IPS-11a (cell line): ENCODE measurements around the gene CSKMT.
"Not testable (repeated sequence)": the region's sequence is repeated elsewhere in the genome, so short reads cannot be mapped to it uniquely, and the experiment has no call there.

Experiments used
- H3K4me3 ChIP-seq: one replicate; pipeline ENCODE4 v1.5.1; 2013; ENCODE audit warnings: low read depth, low read length, control low read depth

CSKMT gene

GRCh38 chr11:62682518-62682917, 17.4 kb downstream of the CSKMT start:
- H3K4me3 ChIP-seq = no peak overlapping the region

- no peak overlapping the region for H3K4me3 ChIP-seq
Observed at GRCh38 chr11:62687508-62688396, 22.6 kb downstream of the CSKMT start.

GRCh38 chr11:62688491-62688890, 23.4 kb downstream of the CSKMT start:
- H3K4me3 ChIP-seq = no peak overlapping the region

GRCh38 chr11:62689421-62690183, 24.5 kb downstream of the CSKMT start, which contains the start of gene LRRN4CL:
TSS of gene LRRN4CL (minus strand) at chr11:62689530. CDS start at chr11:62688508, 1,022 bp downstream.
- no peak within 1 kb of the TSS for H3K4me3 ChIP-seq

GRCh38 chr11:62693624-62694023, 28.5 kb downstream of the CSKMT start:
- H3K4me3 ChIP-seq = not testable (repeated sequence)

GRCh38 chr11:62694455-62695167, 29.5 kb downstream of the CSKMT start:
- H3K4me3 ChIP-seq = no peak overlapping the region

- H3K4me3 ChIP-seq = no peak overlapping the region
Observed at GRCh38 chr11:62702246-62702645, 37.1 kb downstream of the CSKMT start.

- not testable (repeated sequence) for H3K4me3 ChIP-seq
Observed at GRCh38 chr11:62703921-62704320, 38.8 kb downstream of the CSKMT start.

- peak overlapping the region; percentile 86 for H3K4me3 ChIP-seq
Observed at GRCh38 chr11:62705413-62705812, 40.3 kb downstream of the CSKMT start.

GRCh38 chr11:62705880-62706849, 41.1 kb downstream of the CSKMT start:
- peak overlapping the region; percentile 86 for H3K4me3 ChIP-seq

- peak overlapping the region; percentile 86 for H3K4me3 ChIP-seq
Observed at GRCh38 chr11:62706850-62707247, 41.7 kb downstream of the CSKMT start.

- peak within 1 kb of the TSS; percentile 86 for H3K4me3 ChIP-seq
Observed at GRCh38 chr11:62707277-62707861, 42.3 kb downstream of the CSKMT start, which contains the start of the genes BSCL2 and GNG3. TSS of gene BSCL2 (minus strand) at chr11:62707424. CDS start at chr11:62707195, 229 bp downstream. TSS of gene GNG3 (plus strand) at chr11:62707676. CDS start at chr11:62708296, 620 bp downstream.

- H3K4me3 ChIP-seq = no peak overlapping the region
Observed at GRCh38 chr11:62708392-62708791, 43.3 kb downstream of the CSKMT start.

- H3K4me3 ChIP-seq = peak overlapping the region; percentile 73
Observed at GRCh38 chr11:62708793-62709192, 43.7 kb downstream of the CSKMT start.

GRCh38 chr11:62709247-62710000, 44.3 kb downstream of the CSKMT start:
- peak overlapping the region; percentile 73 for H3K4me3 ChIP-seq

- H3K4me3 ChIP-seq = peak overlapping the region; percentile 38
Observed at GRCh38 chr11:62710001-62710345, 44.9 kb downstream of the CSKMT start.

GRCh38 chr11:62712276-62712812, 47.2 kb downstream of the CSKMT start:
- no peak overlapping the region for H3K4me3 ChIP-seq

GRCh38 chr11:62712861-62713260, 47.7 kb downstream of the CSKMT start:
- H3K4me3 ChIP-seq = no peak overlapping the region

GRCh38 chr11:62713343-62713742, 48.2 kb downstream of the CSKMT start:
- H3K4me3 ChIP-seq = no peak overlapping the region
